GM19193 (cell line): ENCODE data around the gene PIP4K2A.

Experiments used
- POLR2A ChIP-seq: IDR thresholded peaks from 4 replicates; pipeline ENCODE4 v1.6.1; 2011; ENCODE audit not compliant: insufficient read depth, insufficient read length; ENCODE audit errors: extremely low read depth

Gene PIP4K2A

GRCh38 chr10:22500656-22501340 lies 213.6 kb downstream of the PIP4K2A start:
- no peak for TF ChIP-seq POLR2A

GRCh38 chr10:22495396-22495795 lies 219.0 kb downstream of the PIP4K2A start:
- no peak for TF ChIP-seq POLR2A

- no peak for TF ChIP-seq POLR2A
Measured at GRCh38 chr10:22494007-22494406, 220.4 kb downstream of the PIP4K2A start.

- TF ChIP-seq POLR2A = no peak
Measured at GRCh38 chr10:22491931-22492615, 222.3 kb downstream of the PIP4K2A start.

GRCh38 chr10:22491480-22491879 lies 222.9 kb downstream of the PIP4K2A start:
- TF ChIP-seq POLR2A = no peak

GRCh38 chr10:22489975-22490374 lies 224.4 kb downstream of the PIP4K2A start:
- no peak for TF ChIP-seq POLR2A

- TF ChIP-seq POLR2A = no peak
Measured at GRCh38 chr10:22489467-22489866, 224.9 kb downstream of the PIP4K2A start.

- TF ChIP-seq POLR2A = no peak
Measured at GRCh38 chr10:22486431-22486830, 227.9 kb downstream of the PIP4K2A start.
